ENCODE measurements around the gene STK32B. TPM values are rescaled to one million over a fixed set of nuclear protein-coding genes. Genes with fewer than 3 reads are reported as not detected.

STK32B gene
- total RNA-seq, 2 experiments from 2014 or later: not detected

DNA sequence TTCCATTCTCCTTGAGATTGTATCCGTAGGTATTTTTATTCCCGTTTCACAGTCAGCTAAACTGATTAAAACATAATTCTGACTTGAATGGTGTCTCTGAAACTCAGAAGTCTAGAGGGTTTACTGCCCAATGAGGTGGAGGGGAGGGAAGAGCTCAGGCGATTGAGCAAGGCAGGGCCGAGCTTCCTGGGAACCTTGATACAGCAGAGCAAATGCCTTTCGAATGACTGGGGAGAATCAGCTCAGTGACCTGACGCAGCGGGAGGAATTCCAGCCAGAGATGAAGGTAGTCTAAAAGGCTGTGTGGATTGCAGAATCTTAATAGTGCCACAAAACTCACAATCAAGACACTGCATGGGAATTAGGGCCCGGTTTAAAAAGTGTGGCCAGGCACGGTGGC lies 423.5 kb downstream of the STK32B start:
- intact Hi-C loops (cut with micrococcal nuclease): no loop called here
- H3K27me3 Mint-ChIP-seq: no peaks in the 10 kb centered on the region
- H3K4me1 Mint-ChIP-seq (ENCODE audit: low read depth): no peaks in the 10 kb centered on the region
- ATAC-seq (no peak), DNase-seq (no peak)
- no peaks in the 10 kb centered on the region for H3K9me3 Mint-ChIP-seq
- H3K27ac Mint-ChIP-seq: no peak overlapping the region
- CTCF ChIA-PET: no interaction called here
- no peak overlapping the region for H3K4me3 Mint-ChIP-seq
- TF ChIP-seq, protein P1, sequence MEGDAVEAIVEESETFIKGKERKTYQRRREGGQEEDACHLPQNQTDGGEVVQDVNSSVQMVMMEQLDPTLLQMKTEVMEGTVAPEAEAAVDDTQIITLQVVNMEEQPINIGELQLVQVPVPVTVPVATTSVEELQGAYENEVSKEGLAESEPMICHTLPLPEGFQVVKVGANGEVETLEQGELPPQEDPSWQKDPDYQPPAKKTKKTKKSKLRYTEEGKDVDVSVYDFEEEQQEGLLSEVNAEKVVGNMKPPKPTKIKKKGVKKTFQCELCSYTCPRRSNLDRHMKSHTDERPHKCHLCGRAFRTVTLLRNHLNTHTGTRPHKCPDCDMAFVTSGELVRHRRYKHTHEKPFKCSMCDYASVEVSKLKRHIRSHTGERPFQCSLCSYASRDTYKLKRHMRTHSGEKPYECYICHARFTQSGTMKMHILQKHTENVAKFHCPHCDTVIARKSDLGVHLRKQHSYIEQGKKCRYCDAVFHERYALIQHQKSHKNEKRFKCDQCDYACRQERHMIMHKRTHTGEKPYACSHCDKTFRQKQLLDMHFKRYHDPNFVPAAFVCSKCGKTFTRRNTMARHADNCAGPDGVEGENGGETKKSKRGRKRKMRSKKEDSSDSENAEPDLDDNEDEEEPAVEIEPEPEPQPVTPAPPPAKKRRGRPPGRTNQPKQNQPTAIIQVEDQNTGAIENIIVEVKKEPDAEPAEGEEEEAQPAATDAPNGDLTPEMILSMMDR (IDR thresholded peaks at IDR 0.05): no peak
- H3K36me3 Mint-ChIP-seq (ENCODE audit: low read depth): no peaks in the 10 kb centered on the region
- POLR2A ChIA-PET: no interaction called here

DNA sequence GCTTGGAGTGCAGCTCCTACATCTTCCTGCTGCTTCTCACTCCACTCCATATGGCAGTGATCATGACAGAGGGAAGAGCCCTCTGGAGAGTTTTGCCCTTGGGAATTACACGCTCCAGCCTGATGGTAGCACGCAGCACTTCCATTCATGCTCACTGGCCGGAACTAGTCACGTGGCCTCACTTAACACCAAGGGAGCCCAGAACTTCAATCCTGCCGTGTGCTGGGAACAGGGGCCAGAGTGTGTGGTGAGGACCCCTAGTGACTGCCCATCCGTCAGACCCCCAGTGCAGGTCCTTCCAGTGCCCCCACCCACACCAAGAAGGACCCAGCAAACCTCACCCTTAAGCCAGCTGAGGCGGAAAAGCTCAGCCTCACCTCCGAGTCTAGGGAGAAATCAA lies 426.3 kb downstream of the STK32B start:
- H3K4me1 Mint-ChIP-seq (ENCODE audit: low read depth): no peaks in the 10 kb centered on the region
- ATAC-seq (no peak), DNase-seq (no peak)
- POLR2A ChIA-PET: no interaction called here
- H3K27ac Mint-ChIP-seq: no peak overlapping the region
- H3K27me3 Mint-ChIP-seq: no peaks in the 10 kb centered on the region
- H3K9me3 Mint-ChIP-seq: peaks cover 3% of the 10 kb centered on the region
- CTCF ChIA-PET: no interaction called here
- TF ChIP-seq, protein P1 (IDR thresholded peaks at IDR 0.05): no peak
- intact Hi-C loops (cut with micrococcal nuclease): no loop called here
- no peaks in the 10 kb centered on the region for H3K36me3 Mint-ChIP-seq (ENCODE audit: low read depth)
- H3K4me3 Mint-ChIP-seq: no peak overlapping the region

DNA sequence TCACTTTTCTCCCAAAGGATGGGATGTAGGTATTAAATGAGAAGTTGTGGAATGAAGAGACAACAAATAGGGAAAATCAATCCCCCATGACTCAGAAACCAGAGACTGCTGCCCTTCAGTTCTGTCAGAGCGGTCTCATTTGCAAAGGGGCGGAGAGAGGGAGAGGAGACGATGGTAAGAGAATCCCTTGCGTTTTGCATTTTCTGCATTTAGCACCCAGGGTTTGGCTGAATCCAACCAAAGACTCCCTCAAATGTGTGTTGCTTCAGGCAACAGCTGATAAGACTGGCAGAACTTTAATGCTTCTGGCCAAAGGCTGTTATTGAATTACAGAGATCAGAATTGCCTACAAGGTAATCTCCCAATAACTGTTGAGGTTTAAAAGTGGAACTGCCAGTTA lies 426.9 kb downstream of the STK32B start:
- intact Hi-C loops (cut with micrococcal nuclease): no loop called here

DNA sequence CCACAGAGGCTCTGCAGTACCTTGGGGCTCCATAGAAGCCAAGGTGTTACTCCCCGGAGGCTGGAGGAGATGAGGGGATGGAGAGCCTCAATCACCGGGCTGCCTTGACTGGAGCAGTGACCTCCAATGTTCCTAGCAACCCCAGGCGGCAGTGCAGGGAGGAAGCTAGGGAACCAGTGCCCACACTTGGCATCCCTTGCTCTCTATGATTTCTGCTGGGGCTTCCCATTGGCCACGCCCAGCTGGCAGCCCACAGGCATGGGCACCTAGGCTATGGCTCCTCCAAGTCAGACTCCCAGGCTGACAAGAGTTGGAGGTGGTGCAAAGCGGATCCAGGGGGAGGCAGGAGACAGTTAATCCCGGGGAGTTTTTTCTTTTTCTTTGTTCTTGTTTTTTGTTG lies 427.4 kb downstream of the STK32B start:
- TF ChIP-seq, protein P1 (IDR thresholded peaks at IDR 0.05): no peak
- no peak overlapping the region for H3K27ac Mint-ChIP-seq
- no peak overlapping the region for H3K4me3 Mint-ChIP-seq
- H3K27me3 Mint-ChIP-seq: no peaks in the 10 kb centered on the region
- no peaks in the 10 kb centered on the region for H3K4me1 Mint-ChIP-seq (ENCODE audit: low read depth)
- POLR2A ChIA-PET: no interaction called here
- H3K9me3 Mint-ChIP-seq: peaks cover 5% of the 10 kb centered on the region
- DNase-seq (no peak), ATAC-seq (no peak)
- intact Hi-C loops (cut with micrococcal nuclease): no loop called here
- H3K36me3 Mint-ChIP-seq (ENCODE audit: low read depth): no peaks in the 10 kb centered on the region
- CTCF ChIA-PET: no interaction called here

More for the DNA sequence above, 426.9 kb downstream of the STK32B start:
- Mint-ChIP-seq H3K9me3 (peaks cover 3% of the 10 kb centered on the region), H3K36me3 (ENCODE audit: low read depth) (no peaks in the 10 kb centered on the region), H3K27ac (no peak overlapping the region), H3K27me3 (no peaks in the 10 kb centered on the region), H3K4me3 (no peak overlapping the region), H3K4me1 (ENCODE audit: low read depth) (no peaks in the 10 kb centered on the region)
- CTCF ChIA-PET: no interaction called here
- POLR2A ChIA-PET: no interaction called here
- DNase-seq (no peak), ATAC-seq (no peak)
- TF ChIP-seq, protein P1 (IDR thresholded peaks at IDR 0.05): no peak

DNA sequence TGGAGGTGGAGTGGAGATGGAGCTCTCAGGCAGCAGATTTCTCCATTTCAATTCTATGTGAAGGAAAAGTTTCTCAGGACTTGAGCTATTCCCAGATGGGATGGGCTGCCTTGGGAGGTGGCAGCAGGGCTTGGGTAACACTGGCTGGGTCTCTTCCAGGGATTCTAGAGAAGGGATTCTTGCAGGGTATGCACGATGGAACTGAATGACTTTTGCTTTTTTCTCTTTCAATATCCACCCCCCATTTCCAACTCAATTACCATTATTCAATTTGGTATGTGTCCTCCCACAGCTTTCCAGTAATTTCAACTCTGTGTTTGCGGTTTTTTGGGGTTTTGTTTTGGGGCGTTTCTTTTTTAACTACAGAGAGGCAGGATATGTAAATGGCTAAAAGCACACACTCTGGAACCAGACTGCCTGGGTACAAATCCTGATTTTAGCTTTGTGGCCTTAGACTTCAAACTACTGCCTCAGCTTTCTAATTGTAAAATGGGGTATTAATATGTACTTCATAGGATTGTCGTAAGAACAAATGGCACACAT lies 428.3 kb downstream of the STK32B start:
- no peaks in the 10 kb centered on the region for H3K36me3 Mint-ChIP-seq (ENCODE audit: low read depth)
- no peaks in the 10 kb centered on the region for H3K27me3 Mint-ChIP-seq
- CTCF ChIA-PET: no interaction called here
- intact Hi-C loops (cut with micrococcal nuclease): no loop called here
- no peak overlapping the region for H3K27ac Mint-ChIP-seq
- no peak overlapping the region for H3K4me3 Mint-ChIP-seq
- ATAC-seq (no peak), DNase-seq (no peak)
- H3K4me1 Mint-ChIP-seq (ENCODE audit: low read depth): no peaks in the 10 kb centered on the region
- TF ChIP-seq, protein P1 (IDR thresholded peaks at IDR 0.05): no peak
- POLR2A ChIA-PET: no interaction called here
- H3K9me3 Mint-ChIP-seq: peaks cover 6% of the 10 kb centered on the region

Data from activated CD8-positive, alpha-beta T cell treated with anti-CD3 and anti-CD28 coated beads for 36 hours (primary cell).